Fibroblast of pulmonary artery (primary cell): ENCODE results near the gene KCTD6.

ENCODE experiments used
- DNase-seq: peaks from one replicate; pipeline ENCODE4 v3.0.0-alpha.2; 2010; ENCODE audit warnings: low read depth
- H3K4me3 ChIP-seq: replicated peaks from 2 replicates; pipeline ENCODE4 v1.5.1; 2011; ENCODE audit warnings: low read depth, mild to moderate bottlenecking, control low read depth, low read length, moderate library complexity
- TF ChIP-seq, protein P1 (sequence below): IDR thresholded peaks from 2 replicates; pipeline ENCODE4 v1.5.1; 2011; ENCODE audit warnings: mild to moderate bottlenecking, control low read depth, low read length, inconsistent platforms; ENCODE audit errors: missing control alignments

Gene KCTD6

DNA sequence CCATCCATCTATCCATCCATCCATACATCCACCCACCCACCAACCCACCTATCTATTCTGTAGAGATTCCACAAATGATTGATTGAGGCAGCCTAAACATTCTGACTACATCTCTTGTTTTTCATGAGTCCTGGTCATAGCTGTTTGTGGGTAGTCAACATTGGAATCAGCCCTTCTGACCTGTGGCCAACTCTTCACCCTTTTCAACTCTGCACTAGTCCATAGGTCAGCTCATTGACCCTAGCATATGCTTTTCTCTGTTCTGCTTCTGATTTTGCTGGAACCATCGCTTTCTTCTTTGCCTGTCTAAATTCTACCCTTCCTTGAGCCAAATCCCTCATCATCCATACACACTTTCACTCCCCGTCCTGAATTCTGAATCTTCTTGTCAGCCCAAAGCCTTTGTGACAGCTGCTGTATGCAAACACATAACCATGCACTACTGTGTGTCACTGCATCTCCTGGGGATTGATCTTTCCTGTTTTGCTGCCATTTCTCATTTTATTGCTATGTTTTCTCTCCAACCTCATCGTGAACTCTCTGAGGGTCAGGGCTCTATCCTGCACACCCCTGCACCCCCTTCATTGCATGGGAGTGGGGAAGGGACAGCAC lies 16.8 kb upstream of the KCTD6 start:
- TF ChIP-seq, protein P1, sequence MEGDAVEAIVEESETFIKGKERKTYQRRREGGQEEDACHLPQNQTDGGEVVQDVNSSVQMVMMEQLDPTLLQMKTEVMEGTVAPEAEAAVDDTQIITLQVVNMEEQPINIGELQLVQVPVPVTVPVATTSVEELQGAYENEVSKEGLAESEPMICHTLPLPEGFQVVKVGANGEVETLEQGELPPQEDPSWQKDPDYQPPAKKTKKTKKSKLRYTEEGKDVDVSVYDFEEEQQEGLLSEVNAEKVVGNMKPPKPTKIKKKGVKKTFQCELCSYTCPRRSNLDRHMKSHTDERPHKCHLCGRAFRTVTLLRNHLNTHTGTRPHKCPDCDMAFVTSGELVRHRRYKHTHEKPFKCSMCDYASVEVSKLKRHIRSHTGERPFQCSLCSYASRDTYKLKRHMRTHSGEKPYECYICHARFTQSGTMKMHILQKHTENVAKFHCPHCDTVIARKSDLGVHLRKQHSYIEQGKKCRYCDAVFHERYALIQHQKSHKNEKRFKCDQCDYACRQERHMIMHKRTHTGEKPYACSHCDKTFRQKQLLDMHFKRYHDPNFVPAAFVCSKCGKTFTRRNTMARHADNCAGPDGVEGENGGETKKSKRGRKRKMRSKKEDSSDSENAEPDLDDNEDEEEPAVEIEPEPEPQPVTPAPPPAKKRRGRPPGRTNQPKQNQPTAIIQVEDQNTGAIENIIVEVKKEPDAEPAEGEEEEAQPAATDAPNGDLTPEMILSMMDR = no peak
- DNase-seq = no peak
- no peak overlapping the region for H3K4me3 ChIP-seq

DNA sequence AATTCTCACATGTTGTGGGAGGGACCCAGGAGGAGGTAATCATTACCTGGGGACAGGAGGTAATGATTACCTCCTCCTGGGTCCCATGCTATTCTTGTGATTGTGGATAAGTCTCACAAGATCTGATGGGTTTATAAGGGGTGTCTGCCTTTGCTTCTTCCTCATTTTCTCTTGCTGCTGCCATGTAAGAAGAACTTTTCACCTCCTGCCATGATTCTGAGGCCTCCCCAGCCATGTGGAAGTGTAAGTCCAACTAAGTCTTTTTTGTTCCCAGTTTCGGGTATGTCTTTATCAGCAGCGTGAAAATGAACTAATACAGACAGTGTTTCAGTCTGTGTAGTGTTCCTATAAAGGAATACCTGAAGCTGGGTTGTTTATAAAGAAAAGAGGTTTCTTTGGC lies 13.1 kb upstream of the KCTD6 start:
- H3K4me3 ChIP-seq = no peak overlapping the region
- TF ChIP-seq, protein P1 = no peak
- no peak for DNase-seq

DNA sequence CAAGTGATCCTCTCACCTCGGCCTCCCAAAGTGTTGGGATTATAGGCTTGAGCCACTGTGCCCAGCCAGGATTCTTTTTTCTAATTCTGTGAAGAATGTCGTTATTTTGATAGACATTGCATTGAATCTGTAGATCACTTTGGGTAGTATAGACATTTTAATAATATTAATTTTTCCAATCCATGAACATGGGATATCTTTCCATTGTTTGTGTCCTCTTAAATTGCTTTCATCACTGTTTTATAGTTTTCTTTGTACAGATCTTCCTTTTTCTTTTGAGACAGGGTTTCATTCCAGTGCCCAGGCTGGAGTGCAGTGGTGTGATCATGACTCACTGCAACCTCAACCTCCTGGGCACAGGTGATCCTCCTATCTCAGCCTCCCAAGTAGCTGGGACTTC lies 11.6 kb upstream of the KCTD6 start:
- no peak overlapping the region for H3K4me3 ChIP-seq
- DNase-seq = no peak
- TF ChIP-seq, protein P1 = no peak

DNA sequence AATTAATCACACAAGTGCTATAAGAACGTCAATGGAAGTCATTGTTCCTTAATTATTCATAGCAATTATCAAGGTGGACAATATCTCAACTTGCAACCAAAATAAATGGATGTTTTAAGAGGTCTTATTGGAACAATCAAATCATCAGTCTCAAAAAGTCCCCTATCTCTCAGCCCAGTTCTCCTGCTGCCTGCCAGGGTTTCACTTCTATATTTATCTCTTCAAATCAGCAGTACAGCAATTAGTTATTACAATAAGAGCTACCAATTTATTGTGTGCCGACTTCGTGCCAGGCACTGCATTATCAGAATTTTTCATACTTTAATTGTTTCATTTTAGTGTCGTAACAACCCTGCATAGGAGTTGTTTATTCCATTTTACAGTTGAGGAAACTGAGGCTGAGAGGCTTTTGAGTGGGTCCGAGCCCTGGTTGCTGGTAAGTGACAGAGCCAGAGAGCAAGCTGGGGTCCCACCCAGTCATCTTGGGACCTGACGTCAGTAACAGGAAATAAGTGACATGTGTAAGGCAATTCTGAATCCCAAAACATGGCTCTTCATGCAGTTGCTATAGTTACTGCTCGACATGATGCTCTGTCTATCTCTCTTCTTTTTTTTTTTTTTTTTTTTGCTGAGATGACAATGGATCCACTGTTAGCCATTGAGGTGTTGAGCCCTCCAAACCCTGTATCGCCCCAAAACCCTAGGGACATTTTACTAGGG lies 8.8 kb upstream of the KCTD6 start:
- TF ChIP-seq, protein P1 = no peak
- no peak for DNase-seq
- no peak overlapping the region for H3K4me3 ChIP-seq

DNA sequence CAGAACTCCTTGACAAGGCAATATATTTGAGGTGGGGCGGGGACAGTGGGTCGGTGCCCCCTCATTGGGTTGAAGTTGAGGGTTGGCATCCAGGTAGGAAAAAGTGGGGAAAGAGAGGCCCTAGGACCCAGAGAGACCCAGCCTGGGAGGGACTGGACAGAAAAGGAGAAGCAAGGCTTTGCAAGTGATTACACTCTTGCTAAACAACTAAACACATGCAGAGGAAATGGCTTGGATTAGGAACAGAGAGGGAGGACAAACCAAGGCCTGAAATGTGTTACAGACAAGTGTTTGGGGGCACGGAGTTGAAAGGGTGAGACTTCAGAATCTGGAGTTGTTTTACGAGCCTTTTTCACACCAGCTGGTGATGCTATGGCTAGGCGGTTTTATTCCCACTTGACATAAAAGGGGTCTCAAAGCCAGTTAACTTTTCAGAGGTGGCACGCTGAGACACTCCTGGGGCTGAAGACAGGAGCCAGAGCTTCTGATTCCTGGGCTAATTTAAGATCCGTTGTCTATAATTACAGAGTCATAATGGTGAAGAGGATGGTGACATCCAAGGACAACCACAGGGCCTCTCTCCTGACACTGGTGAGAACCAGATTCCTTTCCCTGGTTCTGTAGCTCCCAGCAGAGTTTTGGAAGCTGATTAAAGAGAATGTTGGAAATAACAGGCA lies 7.7 kb upstream of the KCTD6 start:
- no peak for DNase-seq

DNA sequence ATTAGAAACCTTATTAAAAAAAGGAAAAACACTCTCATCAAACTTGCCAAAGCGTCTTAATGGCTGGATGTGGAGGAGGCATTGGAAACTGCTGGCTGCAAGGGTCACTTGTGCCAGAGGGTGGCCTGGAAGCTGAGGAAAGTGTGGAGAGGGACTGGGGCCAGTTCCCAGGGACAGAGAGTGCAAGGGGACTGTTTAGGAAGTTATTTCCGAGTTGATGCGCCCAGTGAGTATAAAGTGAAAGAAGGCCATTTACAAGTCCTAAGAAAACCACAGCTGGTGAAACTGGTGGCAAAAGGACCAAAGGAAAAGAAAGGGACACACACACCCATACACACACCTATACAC lies 7.2 kb upstream of the KCTD6 start:
- TF ChIP-seq, protein P1 = no peak
- H3K4me3 ChIP-seq = no peak overlapping the region
- no peak for DNase-seq

More for the DNA sequence above, 7.7 kb upstream of the KCTD6 start:
- TF ChIP-seq, protein P1 = no peak
- no peak overlapping the region for H3K4me3 ChIP-seq
